Gastrocnemius medialis (tissue), 4 donors: ENCODE measurements around the gene ADGRF4. TPM values are rescaled to one million over a fixed set of nuclear protein-coding genes. Genes with fewer than 3 reads are reported as not detected.

Experiments used
- ATAC-seq, 2 donors: fragments of 150-250 bp; one replicate each; pipeline ENCODE4 v1.9.1; 2016
- DNase-seq, 2 donors: peaks; one replicate each; pipeline ENCODE4 v3.0.0-alpha.2; 2019
- H3K27ac ChIP-seq, 4 donors: fragments of 200-600 bp; sonication (generic); 1 replicate in 1 of 4; 2 replicates in 3 of 4; pipeline ENCODE4 v1.5.1; 2016 to 2018; ENCODE audit warnings: mild to moderate bottlenecking in 2 of 4, moderate library complexity in 1 of 4
- H3K27me3 ChIP-seq, 3 donors: fragments of 200-600 bp; sonication (generic) in 2 of 3; 1 replicate in 1 of 3; 2 replicates in 2 of 3; pipeline versions ENCODE4 v1.5.1 to v1.6.0; 2016 to 2019; ENCODE audit warnings: mild to moderate bottlenecking in 1 of 3, moderate library complexity in 1 of 3
- H3K36me3 ChIP-seq, 2 donors: fragments of 200-600 bp; sonication (generic) in 1 of 2; one replicate each; pipeline ENCODE4 v1.5.1; 2017 to 2018
- H3K4me1 ChIP-seq, 2 donors: fragments of 200-600 bp; sonication (generic) in 1 of 2; one replicate each; pipeline ENCODE4 v1.5.1; 2016 to 2017; ENCODE audit warnings: mild to moderate bottlenecking in 2 of 2
- H3K4me3 ChIP-seq, 4 donors: fragments of 200-600 bp; sonication (generic) in 3 of 4; 1 replicate in 1 of 4; 2 replicates in 3 of 4; pipeline ENCODE4 v1.5.1; 2016 to 2019; ENCODE audit warnings: mild to moderate bottlenecking in 2 of 4
- H3K9me3 ChIP-seq, 3 donors: fragments of 200-600 bp; sonication (generic) in 2 of 3; 1 replicate in 1 of 3; 2 replicates in 2 of 3; pipeline ENCODE4 v1.5.1; 2016 to 2019
- POLR2A ChIP-seq, 2 donors: fragments of 450-650 bp; IDR thresholded peaks; one replicate each; pipeline ENCODE4 v1.6.1; 2017; ENCODE audit warnings: antibody characterized with exemption in 2 of 2, mild to moderate bottlenecking in 2 of 2, moderate library complexity in 2 of 2
- in situ Hi-C, 4 donors: fragments of 200-750 bp; cut with MboI; loops; one replicate each; pipeline versions ENCODE4 v1.15.0 to v1.8.0; 2017; ENCODE audit warnings: low sequenced_read_pairs in 4 of 4
- intact Hi-C: fragments of 100-400 bp; cut with DNase I; formaldehyde crosslinking; loops from one replicate; pipeline ENCODE4 v1.15.1; 2023; ENCODE audit warnings: low total_unique reads
- total RNA-seq, 4 donors: library from RNA; depleted of rRNA; stranded (reverse); fragments of >200 nt; gene quantifications; one replicate each; pipeline versions ENCODE4 v1.1.0 to v1.2.3, GENCODE V29; 2016
- TF ChIP-seq, protein P1 (sequence below), 5 experiments: fragments of 450-650 bp in 3 of 5; fragments of 200-600 bp in 2 of 5; sonication (generic) in 2 of 5; IDR thresholded peaks in 4 of 5; conservative IDR thresholded peaks in 1 of 5; 1 replicate in 4 of 5; 2 replicates in 1 of 5; pipeline ENCODE4 v1.5.1; 2016 to 2019; ENCODE audit warnings: antibody characterized with exemption in 5 of 5, mild to moderate bottlenecking in 3 of 5, moderate library complexity in 3 of 5

The ADGRF4 gene
- total RNA-seq, 4 donors from 2014 or later: 0.07 TPM; not detected in 3

DNA sequence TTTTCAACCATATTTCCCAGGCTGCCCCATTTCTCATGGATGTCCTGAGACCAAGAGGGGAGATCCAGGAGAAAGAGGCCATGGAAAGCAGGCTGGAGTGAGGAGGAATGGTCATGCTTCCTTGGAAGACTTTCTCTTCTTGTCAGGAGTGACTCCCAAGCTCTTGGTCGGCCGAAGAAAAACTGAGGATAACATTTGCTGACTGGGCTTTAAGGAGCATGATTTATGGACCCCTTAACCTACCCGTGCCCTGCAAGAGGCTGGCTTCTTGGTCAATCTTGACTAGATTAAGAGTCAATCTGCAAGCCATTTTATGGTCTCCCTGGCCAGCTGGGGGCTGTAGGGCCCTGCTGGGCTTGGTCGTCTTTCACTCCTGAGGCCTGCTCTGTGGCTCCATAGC is 22.8 kb downstream of the ADGRF4 start:
- Histone ChIP-seq H3K27ac (no peak overlapping the region), H3K4me3 (no peak overlapping the region), H3K27me3 (no peaks in the 10 kb centered on the region), H3K9me3 (no peaks in the 10 kb centered on the region), H3K4me1 (no peaks in the 10 kb centered on the region), H3K36me3 (no peaks in the 10 kb centered on the region)
- DNase-seq (no peak), ATAC-seq (no peak)
- TF ChIP-seq, protein P1, sequence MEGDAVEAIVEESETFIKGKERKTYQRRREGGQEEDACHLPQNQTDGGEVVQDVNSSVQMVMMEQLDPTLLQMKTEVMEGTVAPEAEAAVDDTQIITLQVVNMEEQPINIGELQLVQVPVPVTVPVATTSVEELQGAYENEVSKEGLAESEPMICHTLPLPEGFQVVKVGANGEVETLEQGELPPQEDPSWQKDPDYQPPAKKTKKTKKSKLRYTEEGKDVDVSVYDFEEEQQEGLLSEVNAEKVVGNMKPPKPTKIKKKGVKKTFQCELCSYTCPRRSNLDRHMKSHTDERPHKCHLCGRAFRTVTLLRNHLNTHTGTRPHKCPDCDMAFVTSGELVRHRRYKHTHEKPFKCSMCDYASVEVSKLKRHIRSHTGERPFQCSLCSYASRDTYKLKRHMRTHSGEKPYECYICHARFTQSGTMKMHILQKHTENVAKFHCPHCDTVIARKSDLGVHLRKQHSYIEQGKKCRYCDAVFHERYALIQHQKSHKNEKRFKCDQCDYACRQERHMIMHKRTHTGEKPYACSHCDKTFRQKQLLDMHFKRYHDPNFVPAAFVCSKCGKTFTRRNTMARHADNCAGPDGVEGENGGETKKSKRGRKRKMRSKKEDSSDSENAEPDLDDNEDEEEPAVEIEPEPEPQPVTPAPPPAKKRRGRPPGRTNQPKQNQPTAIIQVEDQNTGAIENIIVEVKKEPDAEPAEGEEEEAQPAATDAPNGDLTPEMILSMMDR (IDR thresholded peaks at IDR 0.05 in 4 of 5, conservative IDR thresholded peaks at IDR 0.05 in 1 of 5): no peak
- no peak for TF ChIP-seq POLR2A (IDR thresholded peaks at IDR 0.05)
- in situ Hi-C loops (no loop called here), intact Hi-C loops (no loop called here)

- DNase-seq: no peak
- H3K27ac ChIP-seq: no peak overlapping the region
- TF ChIP-seq POLR2A (IDR thresholded peaks at IDR 0.05): no peak
- TF ChIP-seq, protein P1 (IDR thresholded peaks at IDR 0.05 in 4 of 5, conservative IDR thresholded peaks at IDR 0.05 in 1 of 5): no peak
- H3K4me1 ChIP-seq: no peaks in the 10 kb centered on the region
- in situ Hi-C loops: no loop called here
- intact Hi-C loops: no loop called here
- H3K9me3 ChIP-seq: no peaks in the 10 kb centered on the region
- H3K27me3 ChIP-seq: no peaks in the 10 kb centered on the region
- H3K36me3 ChIP-seq: no peaks in the 10 kb centered on the region
- ATAC-seq: no peak
- H3K4me3 ChIP-seq: no peak overlapping the region
Measured at GRCh38 chr6:47722194-47722593, 23.8 kb downstream of the ADGRF4 start.

- no peak for DNase-seq
- no peak for TF ChIP-seq POLR2A (IDR thresholded peaks at IDR 0.05)
- TF ChIP-seq, protein P1 (IDR thresholded peaks at IDR 0.05 in 4 of 5, conservative IDR thresholded peaks at IDR 0.05 in 1 of 5): no peak
- Histone ChIP-seq H3K36me3 (no peaks in the 10 kb centered on the region), H3K4me3 (no peak overlapping the region), H3K27me3 (no peaks in the 10 kb centered on the region), H3K9me3 (no peaks in the 10 kb centered on the region), H3K27ac (no peak overlapping the region), H3K4me1 (no peaks in the 10 kb centered on the region)
- in situ Hi-C loops: no loop called here
- intact Hi-C loops: no loop called here
- no peak for ATAC-seq
Measured at GRCh38 chr6:47724300-47724699, 25.9 kb downstream of the ADGRF4 start.

DNA sequence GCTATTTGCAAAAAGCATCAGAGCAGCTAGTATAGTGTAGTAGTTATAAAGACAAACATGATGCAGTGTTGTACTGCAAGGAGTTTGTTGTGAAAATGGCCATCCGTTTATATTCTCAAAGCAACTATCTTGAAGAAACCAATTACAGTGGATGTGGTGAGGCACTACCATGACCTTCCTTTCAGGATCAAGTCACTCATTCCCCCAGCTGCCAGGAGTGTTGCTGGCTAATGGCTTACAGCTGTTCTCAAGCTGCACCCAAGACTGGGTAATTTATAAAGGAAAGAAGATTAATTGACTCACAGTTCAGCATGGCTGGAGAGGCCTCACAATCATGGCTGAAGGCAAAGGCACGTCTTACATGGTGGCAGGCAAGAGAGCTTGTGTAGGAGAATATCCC is 29.0 kb downstream of the ADGRF4 start:
- Histone ChIP-seq H3K4me1 (no peaks in the 10 kb centered on the region), H3K27me3 (no peaks in the 10 kb centered on the region), H3K9me3 (no peaks in the 10 kb centered on the region), H3K4me3 (no peak overlapping the region), H3K36me3 (no peaks in the 10 kb centered on the region), H3K27ac (no peak overlapping the region)
- in situ Hi-C loops (no loop called here), intact Hi-C loops (no loop called here)
- DNase-seq (no peak), ATAC-seq (no peak)
- TF ChIP-seq, protein P1 (IDR thresholded peaks at IDR 0.05 in 4 of 5, conservative IDR thresholded peaks at IDR 0.05 in 1 of 5): no peak

GRCh38 chr6:47729019-47729418 is 30.6 kb downstream of the ADGRF4 start:
- no peak for ATAC-seq
- in situ Hi-C loops: no loop called here

More at GRCh38 chr6:47729019-47729418, 30.6 kb downstream of the ADGRF4 start:
- intact Hi-C loops: no loop called here
- H3K9me3 ChIP-seq: no peaks in the 10 kb centered on the region
- no peak overlapping the region for H3K27ac ChIP-seq
- no peaks in the 10 kb centered on the region for H3K4me1 ChIP-seq
- DNase-seq: no peak
- TF ChIP-seq POLR2A (IDR thresholded peaks at IDR 0.05): no peak
- TF ChIP-seq, protein P1 (IDR thresholded peaks at IDR 0.05 in 4 of 5, conservative IDR thresholded peaks at IDR 0.05 in 1 of 5): no peak
- no peaks in the 10 kb centered on the region for H3K27me3 ChIP-seq
- H3K36me3 ChIP-seq: no peaks in the 10 kb centered on the region
- H3K4me3 ChIP-seq: no peak overlapping the region
